CD4-positive, CD25-positive, alpha-beta regulatory T cell (primary cell): ENCODE measurements around the gene CHN2. TPM values are rescaled to one million over a fixed set of nuclear protein-coding genes. Genes with fewer than 3 reads are reported as not detected.

Source experiments
- ATAC-seq, 2 donors: fragments of 150-1000 bp; cut with Tn5 transposase; one replicate each; pipeline ENCODE4 v1.10.0; 2021; ENCODE audit warnings: low read depth in 2 of 2, moderate number of reproducible peaks in 2 of 2, moderate library complexity in 1 of 2
- DNase-seq, 3 donors: peaks; one replicate each; pipeline versions ENCODE4 v3.0.0 to v3.0.0-alpha.2; 2012 to 2022; ENCODE audit warnings: mixed read lengths in 1 of 3
- H3K27ac ChIP-seq: one replicate; pipeline ENCODE4 v1.7.0; 2013; ENCODE audit warnings: mild to moderate bottlenecking, low read length; ENCODE audit not compliant: insufficient read depth, poor library complexity, severe bottlenecking
- H3K27me3 ChIP-seq: one replicate; pipeline ENCODE4 v1.7.0; 2013; ENCODE audit warnings: low read length; ENCODE audit not compliant: control insufficient read depth, insufficient read depth
- H3K36me3 ChIP-seq: one replicate; pipeline ENCODE4 v1.7.0; 2013; ENCODE audit warnings: mild to moderate bottlenecking, low read length, moderate library complexity; ENCODE audit not compliant: control insufficient read depth, insufficient read depth
- H3K4me1 ChIP-seq: 2 replicates; pipeline ENCODE4 v1.7.0; 2013; ENCODE audit warnings: mild to moderate bottlenecking, low read length; ENCODE audit not compliant: insufficient read depth, control insufficient read depth, poor library complexity, severe bottlenecking
- H3K4me3 ChIP-seq: one replicate; pipeline ENCODE4 v1.7.0; 2013; ENCODE audit warnings: low read depth, mild to moderate bottlenecking, low read length, moderate library complexity
- H3K9me3 ChIP-seq, 2 experiments: 1 replicate in 1 of 2; 2 replicates in 1 of 2; pipeline ENCODE4 v1.7.0; 2013; ENCODE audit warnings: low read length in 2 of 2, mild to moderate bottlenecking in 1 of 2, moderate library complexity in 1 of 2; ENCODE audit not compliant: control insufficient read depth in 2 of 2
- H3K27ac Mint-ChIP-seq, 3 donors: one replicate each; pipeline ENCODE4 v1.8.0; 2020 to 2022; ENCODE audit warnings: mild to moderate bottlenecking in 3 of 3, mixed read lengths in 3 of 3, moderate library complexity in 2 of 3
- H3K27me3 Mint-ChIP-seq: one replicate; pipeline ENCODE4 v1.8.0; 2022; ENCODE audit warnings: mild to moderate bottlenecking, mixed read lengths
- H3K36me3 Mint-ChIP-seq: one replicate; pipeline ENCODE4 v1.8.0; 2020; ENCODE audit warnings: mixed read lengths
- H3K4me1 Mint-ChIP-seq, 4 donors: one replicate each; pipeline ENCODE4 v1.8.0; 2020 to 2022; ENCODE audit warnings: mixed read lengths in 4 of 4, mild to moderate bottlenecking in 1 of 4
- H3K4me3 Mint-ChIP-seq, 4 donors: one replicate each; pipeline ENCODE4 v1.8.0; 2020 to 2022; ENCODE audit warnings: mild to moderate bottlenecking in 4 of 4, mixed read lengths in 4 of 4, moderate library complexity in 3 of 4
- H3K9me3 Mint-ChIP-seq, 7 donors: one replicate each; pipeline ENCODE4 v1.8.0; 2020 to 2022; ENCODE audit warnings: mixed read lengths in 7 of 7, mild to moderate bottlenecking in 3 of 7, moderate library complexity in 2 of 7
- polyA plus RNA-seq, 4 donors: library from polyadenylated mRNA; unstranded; fragments of 300-500 nt; fragmentation: Illumina TruSeq; gene quantifications; one replicate each; pipeline ENCODE4 v1.2.3, GENCODE V29; 2021
- total RNA-seq: library from RNA; stranded (reverse); gene quantifications from one replicate; pipeline ENCODE4 v1.2.3, GENCODE V29; 2022

CHN2 gene
- total and polyA plus RNA-seq, 5 donors from 2014 or later = 0.55 to 1.7 TPM; not detected in 3

GRCh38 chr7:29362380-29362779 is 167.8 kb downstream of the CHN2 start:
- ATAC-seq (no peak), DNase-seq (no peak)
- H3K4me3 Mint-ChIP-seq = no peak overlapping the region
- H3K4me1 Mint-ChIP-seq = no peaks in the 10 kb centered on the region
- no peaks in the 10 kb centered on the region for H3K4me1 ChIP-seq
- no peak overlapping the region for H3K27ac ChIP-seq
- H3K36me3 ChIP-seq = no peaks in the 10 kb centered on the region
- no peaks in the 10 kb centered on the region for H3K27me3 Mint-ChIP-seq
- H3K9me3 ChIP-seq = no peaks in the 10 kb centered on the region
- H3K9me3 Mint-ChIP-seq = peaks cover 0 to 2% (median 0%) of the 10 kb centered on the region in 7 donors
- no peaks in the 10 kb centered on the region for H3K36me3 Mint-ChIP-seq
- H3K27ac Mint-ChIP-seq = no peak overlapping the region
- H3K27me3 ChIP-seq = no peaks in the 10 kb centered on the region
- H3K4me3 ChIP-seq = no peak overlapping the region

GRCh38 chr7:29363636-29364425 is 169.3 kb downstream of the CHN2 start:
- no peak for ATAC-seq
- H3K36me3 Mint-ChIP-seq = no peaks in the 10 kb centered on the region
- H3K9me3 ChIP-seq = no peaks in the 10 kb centered on the region
- H3K36me3 ChIP-seq = no peaks in the 10 kb centered on the region
- no peaks in the 10 kb centered on the region for H3K27me3 Mint-ChIP-seq
- H3K4me3 ChIP-seq = no peak overlapping the region
- H3K27ac ChIP-seq = no peak overlapping the region
- no peak overlapping the region for H3K4me3 Mint-ChIP-seq
- peaks cover 0 to 4% (median 0%) of the 10 kb centered on the region in 7 donors for H3K9me3 Mint-ChIP-seq
- no peak overlapping the region for H3K27ac Mint-ChIP-seq
- DNase-seq = no peak
- no peaks in the 10 kb centered on the region for H3K4me1 ChIP-seq
- H3K4me1 Mint-ChIP-seq = no peaks in the 10 kb centered on the region
- no peaks in the 10 kb centered on the region for H3K27me3 ChIP-seq

GRCh38 chr7:29364661-29365060 is 170.1 kb downstream of the CHN2 start:
- no peak overlapping the region for H3K4me3 ChIP-seq
- H3K9me3 ChIP-seq = no peaks in the 10 kb centered on the region
- no peaks in the 10 kb centered on the region for H3K4me1 ChIP-seq
- H3K9me3 Mint-ChIP-seq = peaks cover 0 to 4% (median 0%) of the 10 kb centered on the region in 7 donors
- no peaks in the 10 kb centered on the region for H3K27me3 ChIP-seq
- H3K4me3 Mint-ChIP-seq = no peak overlapping the region
- H3K27ac ChIP-seq = no peak overlapping the region
- H3K4me1 Mint-ChIP-seq = no peaks in the 10 kb centered on the region
- no peak for ATAC-seq
- H3K27ac Mint-ChIP-seq = no peak overlapping the region
- no peaks in the 10 kb centered on the region for H3K36me3 ChIP-seq
- no peaks in the 10 kb centered on the region for H3K36me3 Mint-ChIP-seq
- no peak for DNase-seq
- H3K27me3 Mint-ChIP-seq = no peaks in the 10 kb centered on the region

- no peak overlapping the region for H3K4me3 Mint-ChIP-seq
- H3K27me3 Mint-ChIP-seq = no peaks in the 10 kb centered on the region
- ATAC-seq (no peak), DNase-seq (no peak)
- Histone ChIP-seq H3K27ac (no peak overlapping the region), H3K9me3 (no peaks in the 10 kb centered on the region), H3K4me3 (no peak overlapping the region), H3K27me3 (no peaks in the 10 kb centered on the region), H3K4me1 (no peaks in the 10 kb centered on the region), H3K36me3 (no peaks in the 10 kb centered on the region)
- no peaks in the 10 kb centered on the region for H3K4me1 Mint-ChIP-seq
- peaks cover 0 to 4% (median 0%) of the 10 kb centered on the region in 7 donors for H3K9me3 Mint-ChIP-seq
- no peaks in the 10 kb centered on the region for H3K36me3 Mint-ChIP-seq
- no peak overlapping the region for H3K27ac Mint-ChIP-seq
Observed at GRCh38 chr7:29365423-29365822, 170.8 kb downstream of the CHN2 start.

- H3K27ac ChIP-seq = no peak overlapping the region
- ATAC-seq = no peak
- no peaks in the 10 kb centered on the region for H3K4me1 Mint-ChIP-seq
- H3K27me3 ChIP-seq = no peaks in the 10 kb centered on the region
- no peaks in the 10 kb centered on the region for H3K4me1 ChIP-seq
- no peak overlapping the region for H3K4me3 ChIP-seq
- H3K36me3 Mint-ChIP-seq = no peaks in the 10 kb centered on the region
- no peak overlapping the region for H3K4me3 Mint-ChIP-seq
- peaks cover 0 to 3% (median 0%) of the 10 kb centered on the region in 7 donors for H3K9me3 Mint-ChIP-seq
- DNase-seq = no peak
- no peaks in the 10 kb centered on the region for H3K9me3 ChIP-seq
- H3K27me3 Mint-ChIP-seq = peaks cover 5% of the 10 kb centered on the region
- no peaks in the 10 kb centered on the region for H3K36me3 ChIP-seq
- H3K27ac Mint-ChIP-seq = no peak overlapping the region
Observed at GRCh38 chr7:29367784-29368183, 173.2 kb downstream of the CHN2 start.

- H3K36me3 Mint-ChIP-seq = no peaks in the 10 kb centered on the region
- H3K27ac Mint-ChIP-seq = no peak overlapping the region
- Histone ChIP-seq H3K36me3 (no peaks in the 10 kb centered on the region), H3K4me1 (no peaks in the 10 kb centered on the region), H3K27me3 (no peaks in the 10 kb centered on the region), H3K9me3 (no peaks in the 10 kb centered on the region), H3K4me3 (no peak overlapping the region), H3K27ac (no peak overlapping the region)
- H3K27me3 Mint-ChIP-seq = peaks cover 5% of the 10 kb centered on the region
- peaks cover 0 to 2% (median 0%) of the 10 kb centered on the region in 7 donors for H3K9me3 Mint-ChIP-seq
- H3K4me1 Mint-ChIP-seq = no peaks in the 10 kb centered on the region
- no peak for ATAC-seq
- H3K4me3 Mint-ChIP-seq = no peak overlapping the region
- DNase-seq = no peak
Observed at GRCh38 chr7:29369909-29370488, 175.4 kb downstream of the CHN2 start.

GRCh38 chr7:29370531-29371314 is 176.1 kb downstream of the CHN2 start:
- no peak overlapping the region for H3K27ac Mint-ChIP-seq
- Histone ChIP-seq H3K36me3 (no peaks in the 10 kb centered on the region), H3K4me3 (no peak overlapping the region), H3K4me1 (no peaks in the 10 kb centered on the region), H3K27me3 (no peaks in the 10 kb centered on the region), H3K9me3 (no peaks in the 10 kb centered on the region), H3K27ac (no peak overlapping the region)
- no peaks in the 10 kb centered on the region for H3K4me1 Mint-ChIP-seq
- no peak overlapping the region for H3K4me3 Mint-ChIP-seq
- ATAC-seq = no peak
- H3K9me3 Mint-ChIP-seq = peaks cover 0 to 2% (median 0%) of the 10 kb centered on the region in 7 donors
- H3K36me3 Mint-ChIP-seq = no peaks in the 10 kb centered on the region
- no peak for DNase-seq
- H3K27me3 Mint-ChIP-seq = peaks cover 5% of the 10 kb centered on the region
